Caco-2 (cell line): Measurements from ENCODE around the gene VENTX. TPM values are rescaled to one million over a fixed set of nuclear protein-coding genes. Genes with fewer than 3 reads are reported as not detected.

ENCODE experiments used
- BruUV-seq: library from RNA; stranded (reverse); fragments of 400-500 nt; replicated peaks from 2 replicates; lab custom pipeline; 2021; lab: Mats Ljungman, UMichigan
- CTCF ChIA-PET: fragments of 300-600 bp; sonication (Branson Sonifier 250); formaldehyde crosslinking; loops from one replicate; lab custom pipeline; 2022; ENCODE audit warnings: antibody characterized with exemption; lab: Charles Lee
- POLR2A ChIA-PET: fragments of 300-600 bp; sonication (Branson Sonifier 250); formaldehyde crosslinking; loops from one replicate; lab custom pipeline; 2022; ENCODE audit warnings: antibody characterized with exemption; lab: Charles Lee
- DNase-seq, 2 experiments: peaks; one replicate each; pipeline versions ENCODE4 v3.0.0 to v3.0.0-alpha.2; 2020 to 2022
- H3K27me3 ChIP-seq: replicated peaks from 2 replicates; pipeline ENCODE4 v1.6.0; 2011; ENCODE audit warnings: low read length; ENCODE audit not compliant: control insufficient read depth, insufficient read depth
- H3K36me3 ChIP-seq: 2 replicates; pipeline ENCODE4 v1.5.1; 2011; ENCODE audit warnings: low read length; ENCODE audit not compliant: control insufficient read depth, insufficient read depth
- H3K4me1 ChIP-seq: fragments of 250-450 bp; sonication (Bioruptor Pico); 2 replicates; pipeline ENCODE4 v1.5.1; 2020; ENCODE audit warnings: mild to moderate bottlenecking
- H3K4me3 ChIP-seq: 2 replicates; pipeline ENCODE4 v1.5.1; 2011; ENCODE audit warnings: low read depth, mild to moderate bottlenecking, control low read depth, low read length
- H3K9me3 ChIP-seq: fragments of 250-450 bp; sonication (Bioruptor Pico); 2 replicates; pipeline ENCODE4 v1.5.1; 2020; ENCODE audit warnings: mild to moderate bottlenecking, moderate library complexity
- H3K27ac Mint-ChIP-seq: one replicate; pipeline ENCODE4 v1.8.0; 2022; ENCODE audit warnings: mixed read lengths; ENCODE audit not compliant: unreplicated experiment
- H3K27me3 Mint-ChIP-seq: one replicate; pipeline ENCODE4 v1.8.0; 2022; ENCODE audit warnings: mixed read lengths; ENCODE audit not compliant: insufficient read depth, unreplicated experiment
- H3K36me3 Mint-ChIP-seq: one replicate; pipeline ENCODE4 v1.8.0; 2022; ENCODE audit warnings: mild to moderate bottlenecking, mixed read lengths; ENCODE audit not compliant: insufficient read depth, unreplicated experiment
- H3K4me1 Mint-ChIP-seq: one replicate; pipeline ENCODE4 v1.8.0; 2022; ENCODE audit warnings: low read depth, mixed read lengths; ENCODE audit not compliant: unreplicated experiment
- H3K4me3 Mint-ChIP-seq: one replicate; pipeline ENCODE4 v1.8.0; 2022; ENCODE audit warnings: mild to moderate bottlenecking, moderate library complexity, mixed read lengths; ENCODE audit not compliant: unreplicated experiment
- H3K9me3 Mint-ChIP-seq: one replicate; pipeline ENCODE4 v1.8.0; 2022; ENCODE audit warnings: mixed read lengths; ENCODE audit not compliant: unreplicated experiment
- CTCF ChIP-seq, 2 experiments: fragments of 200-600 bp in 1 of 2; IDR thresholded peaks; 1 replicate in 1 of 2; 2 replicates in 1 of 2; pipeline versions ENCODE4 v1.5.1 to v1.8.0; 2011 to 2022; ENCODE audit warnings: antibody characterized with exemption in 1 of 2, control low read depth in 1 of 2, inconsistent platforms in 1 of 2, low read depth in 1 of 2, low read length in 1 of 2, mild to moderate bottlenecking in 1 of 2, moderate library complexity in 1 of 2; ENCODE audit not compliant: insufficient read depth in 1 of 2, severe bottlenecking in 1 of 2, unreplicated experiment in 1 of 2
- intact Hi-C: fragments of 100-400 bp; cut with micrococcal nuclease; formaldehyde crosslinking; loops from one replicate; pipeline ENCODE4 v1.10.0; 2022; ENCODE audit not compliant: unreplicated experiment
- total RNA-seq: library from RNA; stranded (reverse); gene quantifications from 2 replicates; pipeline ENCODE4 v1.2.3, GENCODE V29; 2022

The VENTX gene
- total RNA-seq, 1 experiment from 2014 or later: not detected

- Mint-ChIP-seq H3K27me3 (peaks cover 4% of the 10 kb centered on the region), H3K4me1 (no peaks in the 10 kb centered on the region), H3K36me3 (no peaks in the 10 kb centered on the region), H3K4me3 (no peak overlapping the region), H3K9me3 (no peaks in the 10 kb centered on the region), H3K27ac (no peak overlapping the region)
- ChIA-PET POLR2A (no interaction called here), CTCF (no interaction called here)
- no peak for DNase-seq
- H3K27me3 ChIP-seq: peaks cover 2% of the 10 kb centered on the region; the same call in 1 of the 2 replicates
- no peak for TF ChIP-seq CTCF (IDR thresholded peaks at IDR 0.05; ENCODE audit: insufficient read depth in 1 of 2, low read depth in 1 of 2, low read length in 1 of 2, severe bottlenecking in 1 of 2, unreplicated experiment in 1 of 2)
- intact Hi-C loops: no loop called here
- no peaks in the 10 kb centered on the region for H3K36me3 ChIP-seq
- H3K4me1 ChIP-seq: no peaks in the 10 kb centered on the region
- BruUV-seq: no TSS peak
- no peak overlapping the region for H3K4me3 ChIP-seq
- peaks cover 5% of the 10 kb centered on the region; the same call in 1 of the 2 replicates for H3K9me3 ChIP-seq
These were observed 28.5 kb upstream of the VENTX start for GRCh38 chr10:133209117-133209516.

GRCh38 chr10:133209641-133210040 lies 28.0 kb upstream of the VENTX start:
- CTCF ChIA-PET: interaction anchor here (0.7 kb wide), 1 partner anchor 16 kb away, joined by 9 read pairs; no protein-coding TSS in a partner anchor
- Mint-ChIP-seq H3K9me3 (no peaks in the 10 kb centered on the region), H3K4me3 (no peak overlapping the region), H3K4me1 (no peaks in the 10 kb centered on the region), H3K36me3 (no peaks in the 10 kb centered on the region), H3K27me3 (peaks cover 4% of the 10 kb centered on the region), H3K27ac (no peak overlapping the region)
- H3K4me3 ChIP-seq: no peak overlapping the region
- DNase-seq: no peak
- peaks cover 5% of the 10 kb centered on the region; the same call in 1 of the 2 replicates for H3K9me3 ChIP-seq
- POLR2A ChIA-PET: no interaction called here
- no peaks in the 10 kb centered on the region for H3K36me3 ChIP-seq
- BruUV-seq: no TSS peak
- intact Hi-C loops: no loop called here
- no peak for TF ChIP-seq CTCF (IDR thresholded peaks at IDR 0.05; ENCODE audit: insufficient read depth in 1 of 2, low read depth in 1 of 2, low read length in 1 of 2, severe bottlenecking in 1 of 2, unreplicated experiment in 1 of 2)
- H3K27me3 ChIP-seq: peaks cover 2% of the 10 kb centered on the region; the same call in 1 of the 2 replicates
- H3K4me1 ChIP-seq: no peaks in the 10 kb centered on the region

GRCh38 chr10:133210398-133211140 lies 27.1 kb upstream of the VENTX start:
- Histone ChIP-seq H3K36me3 (no peaks in the 10 kb centered on the region), H3K27me3 (peaks cover 2% of the 10 kb centered on the region; the same call in 1 of the 2 replicates), H3K9me3 (peaks cover 5% of the 10 kb centered on the region; the same call in 1 of the 2 replicates), H3K4me1 (no peaks in the 10 kb centered on the region), H3K4me3 (no peak overlapping the region)
- intact Hi-C loops: no loop called here
- Mint-ChIP-seq H3K27me3 (peaks cover 10% of the 10 kb centered on the region), H3K27ac (no peak overlapping the region), H3K9me3 (no peaks in the 10 kb centered on the region), H3K4me1 (no peaks in the 10 kb centered on the region), H3K36me3 (no peaks in the 10 kb centered on the region), H3K4me3 (no peak overlapping the region)
- CTCF ChIA-PET: interaction anchor here (0.7 kb wide), 1 partner anchor 15 kb away, joined by 9 read pairs; no protein-coding TSS in a partner anchor
- DNase-seq: no peak
- BruUV-seq: no TSS peak
- no peak for TF ChIP-seq CTCF (IDR thresholded peaks at IDR 0.05; ENCODE audit: insufficient read depth in 1 of 2, low read depth in 1 of 2, low read length in 1 of 2, severe bottlenecking in 1 of 2, unreplicated experiment in 1 of 2)
- POLR2A ChIA-PET: no interaction called here
